NT2/D1 (cell line): Measurements from ENCODE around the gene ZNF576.

Source experiments
- SUZ12 ChIP-seq: IDR thresholded peaks from 2 replicates; pipeline ENCODE4 v1.6.1; 2011; ENCODE audit not compliant: insufficient read length, insufficient read depth; ENCODE audit errors: extremely low read depth
- YY1 ChIP-seq: IDR thresholded peaks from 2 replicates; pipeline ENCODE4 v1.6.1; 2011; ENCODE audit not compliant: insufficient read length, insufficient read depth
- ZNF274 ChIP-seq: IDR thresholded peaks from 2 replicates; pipeline ENCODE4 v1.6.1; 2011; ENCODE audit warnings: mild to moderate bottlenecking, low read depth, low read length

- TF ChIP-seq ZNF274 (no peak), YY1 (no peak), SUZ12 (no peak)
Measured at GRCh38 chr19:43561139-43561970, 35.0 kb upstream of the ZNF576 start.
